GM23338 (cell line): ENCODE data around the gene CITED4.
A peak's percentile ranks its signal among the peaks of the same experiment; 100 is the strongest.

ENCODE experiments used
- CREB1 ChIP-seq: fragments of 250-450 bp; sonication (Bioruptor Pico); IDR thresholded peaks from 2 replicates; pipeline ENCODE4 v1.5.0; 2020; ENCODE audit warnings: low read depth, mild to moderate bottlenecking, moderate library complexity
- EZH2 ChIP-seq: fragments of 200-600 bp; sonication (generic); IDR thresholded peaks from one replicate; pipeline ENCODE4 v1.8.0; 2017; ENCODE audit warnings: antibody characterized with exemption, mild to moderate bottlenecking, low read depth; ENCODE audit not compliant: unreplicated experiment
- EZH2phosphoT487 ChIP-seq: fragments of 200-600 bp; sonication (generic); IDR thresholded peaks from one replicate; pipeline ENCODE4 v1.8.1; 2018; ENCODE audit warnings: antibody characterized with exemption; ENCODE audit not compliant: unreplicated experiment
- JUNB ChIP-seq: IDR thresholded peaks from one replicate; pipeline ENCODE4 v1.6.1; 2016; ENCODE audit warnings: antibody characterized with exemption; ENCODE audit not compliant: unreplicated experiment
- NANOG ChIP-seq: IDR thresholded peaks from 2 replicates; pipeline ENCODE4 v1.6.1; 2016; ENCODE audit warnings: antibody characterized with exemption, borderline replicate concordance
- POLR2AphosphoS5 ChIP-seq: IDR thresholded peaks from 2 replicates; pipeline ENCODE4 v1.6.1; 2016; ENCODE audit warnings: antibody characterized with exemption, low read depth
- REST ChIP-seq: IDR thresholded peaks from one replicate; pipeline ENCODE4 v1.6.1; 2018; ENCODE audit warnings: antibody characterized with exemption; ENCODE audit not compliant: unreplicated experiment
- STAT1 ChIP-seq: IDR thresholded peaks from one replicate; pipeline ENCODE4 v1.6.1; 2016; ENCODE audit warnings: antibody characterized with exemption; ENCODE audit not compliant: unreplicated experiment
- ZNF114 ChIP-seq: fragments of 250-450 bp; sonication (Bioruptor Pico); IDR thresholded peaks from 2 replicates; pipeline ENCODE4 v1.5.0; 2020; ENCODE audit warnings: mild to moderate bottlenecking, moderate library complexity
- TF ChIP-seq, protein P1 (sequence below), 2 experiments: fragments of 200-600 bp in 1 of 2; sonication (generic) in 1 of 2; conservative IDR thresholded peaks; 2 replicates each; pipeline versions ENCODE4 v1.5.1 to v1.6.1; 2016 to 2017; ENCODE audit warnings: antibody characterized with exemption in 2 of 2, low read depth in 2 of 2, mild to moderate bottlenecking in 2 of 2, moderate library complexity in 1 of 2
- TF ChIP-seq, protein P2 (sequence below): fragments of 250-450 bp; sonication (Bioruptor Pico); IDR thresholded peaks from 2 replicates; pipeline ENCODE4 v1.5.0; 2020; ENCODE audit warnings: mild to moderate bottlenecking, moderate library complexity
- TF ChIP-seq, protein P3 (sequence below): IDR thresholded peaks from 2 replicates; pipeline ENCODE4 v1.6.1; 2016; ENCODE audit warnings: antibody characterized with exemption

- TF ChIP-seq EZH2 (peak; percentile 1), POLR2AphosphoS5 (no peak), CREB1 (no peak), EZH2phosphoT487 (no peak), REST (no peak), JUNB (no peak), NANOG (no peak), STAT1 (no peak), ZNF114 (CRISPR knock-in tag) (no peak)
- TF ChIP-seq, protein P1, sequence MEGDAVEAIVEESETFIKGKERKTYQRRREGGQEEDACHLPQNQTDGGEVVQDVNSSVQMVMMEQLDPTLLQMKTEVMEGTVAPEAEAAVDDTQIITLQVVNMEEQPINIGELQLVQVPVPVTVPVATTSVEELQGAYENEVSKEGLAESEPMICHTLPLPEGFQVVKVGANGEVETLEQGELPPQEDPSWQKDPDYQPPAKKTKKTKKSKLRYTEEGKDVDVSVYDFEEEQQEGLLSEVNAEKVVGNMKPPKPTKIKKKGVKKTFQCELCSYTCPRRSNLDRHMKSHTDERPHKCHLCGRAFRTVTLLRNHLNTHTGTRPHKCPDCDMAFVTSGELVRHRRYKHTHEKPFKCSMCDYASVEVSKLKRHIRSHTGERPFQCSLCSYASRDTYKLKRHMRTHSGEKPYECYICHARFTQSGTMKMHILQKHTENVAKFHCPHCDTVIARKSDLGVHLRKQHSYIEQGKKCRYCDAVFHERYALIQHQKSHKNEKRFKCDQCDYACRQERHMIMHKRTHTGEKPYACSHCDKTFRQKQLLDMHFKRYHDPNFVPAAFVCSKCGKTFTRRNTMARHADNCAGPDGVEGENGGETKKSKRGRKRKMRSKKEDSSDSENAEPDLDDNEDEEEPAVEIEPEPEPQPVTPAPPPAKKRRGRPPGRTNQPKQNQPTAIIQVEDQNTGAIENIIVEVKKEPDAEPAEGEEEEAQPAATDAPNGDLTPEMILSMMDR (conservative IDR thresholded peaks at IDR 0.05; ENCODE audit: low read depth in 2 of 2): no peak
- TF ChIP-seq, protein P2, sequence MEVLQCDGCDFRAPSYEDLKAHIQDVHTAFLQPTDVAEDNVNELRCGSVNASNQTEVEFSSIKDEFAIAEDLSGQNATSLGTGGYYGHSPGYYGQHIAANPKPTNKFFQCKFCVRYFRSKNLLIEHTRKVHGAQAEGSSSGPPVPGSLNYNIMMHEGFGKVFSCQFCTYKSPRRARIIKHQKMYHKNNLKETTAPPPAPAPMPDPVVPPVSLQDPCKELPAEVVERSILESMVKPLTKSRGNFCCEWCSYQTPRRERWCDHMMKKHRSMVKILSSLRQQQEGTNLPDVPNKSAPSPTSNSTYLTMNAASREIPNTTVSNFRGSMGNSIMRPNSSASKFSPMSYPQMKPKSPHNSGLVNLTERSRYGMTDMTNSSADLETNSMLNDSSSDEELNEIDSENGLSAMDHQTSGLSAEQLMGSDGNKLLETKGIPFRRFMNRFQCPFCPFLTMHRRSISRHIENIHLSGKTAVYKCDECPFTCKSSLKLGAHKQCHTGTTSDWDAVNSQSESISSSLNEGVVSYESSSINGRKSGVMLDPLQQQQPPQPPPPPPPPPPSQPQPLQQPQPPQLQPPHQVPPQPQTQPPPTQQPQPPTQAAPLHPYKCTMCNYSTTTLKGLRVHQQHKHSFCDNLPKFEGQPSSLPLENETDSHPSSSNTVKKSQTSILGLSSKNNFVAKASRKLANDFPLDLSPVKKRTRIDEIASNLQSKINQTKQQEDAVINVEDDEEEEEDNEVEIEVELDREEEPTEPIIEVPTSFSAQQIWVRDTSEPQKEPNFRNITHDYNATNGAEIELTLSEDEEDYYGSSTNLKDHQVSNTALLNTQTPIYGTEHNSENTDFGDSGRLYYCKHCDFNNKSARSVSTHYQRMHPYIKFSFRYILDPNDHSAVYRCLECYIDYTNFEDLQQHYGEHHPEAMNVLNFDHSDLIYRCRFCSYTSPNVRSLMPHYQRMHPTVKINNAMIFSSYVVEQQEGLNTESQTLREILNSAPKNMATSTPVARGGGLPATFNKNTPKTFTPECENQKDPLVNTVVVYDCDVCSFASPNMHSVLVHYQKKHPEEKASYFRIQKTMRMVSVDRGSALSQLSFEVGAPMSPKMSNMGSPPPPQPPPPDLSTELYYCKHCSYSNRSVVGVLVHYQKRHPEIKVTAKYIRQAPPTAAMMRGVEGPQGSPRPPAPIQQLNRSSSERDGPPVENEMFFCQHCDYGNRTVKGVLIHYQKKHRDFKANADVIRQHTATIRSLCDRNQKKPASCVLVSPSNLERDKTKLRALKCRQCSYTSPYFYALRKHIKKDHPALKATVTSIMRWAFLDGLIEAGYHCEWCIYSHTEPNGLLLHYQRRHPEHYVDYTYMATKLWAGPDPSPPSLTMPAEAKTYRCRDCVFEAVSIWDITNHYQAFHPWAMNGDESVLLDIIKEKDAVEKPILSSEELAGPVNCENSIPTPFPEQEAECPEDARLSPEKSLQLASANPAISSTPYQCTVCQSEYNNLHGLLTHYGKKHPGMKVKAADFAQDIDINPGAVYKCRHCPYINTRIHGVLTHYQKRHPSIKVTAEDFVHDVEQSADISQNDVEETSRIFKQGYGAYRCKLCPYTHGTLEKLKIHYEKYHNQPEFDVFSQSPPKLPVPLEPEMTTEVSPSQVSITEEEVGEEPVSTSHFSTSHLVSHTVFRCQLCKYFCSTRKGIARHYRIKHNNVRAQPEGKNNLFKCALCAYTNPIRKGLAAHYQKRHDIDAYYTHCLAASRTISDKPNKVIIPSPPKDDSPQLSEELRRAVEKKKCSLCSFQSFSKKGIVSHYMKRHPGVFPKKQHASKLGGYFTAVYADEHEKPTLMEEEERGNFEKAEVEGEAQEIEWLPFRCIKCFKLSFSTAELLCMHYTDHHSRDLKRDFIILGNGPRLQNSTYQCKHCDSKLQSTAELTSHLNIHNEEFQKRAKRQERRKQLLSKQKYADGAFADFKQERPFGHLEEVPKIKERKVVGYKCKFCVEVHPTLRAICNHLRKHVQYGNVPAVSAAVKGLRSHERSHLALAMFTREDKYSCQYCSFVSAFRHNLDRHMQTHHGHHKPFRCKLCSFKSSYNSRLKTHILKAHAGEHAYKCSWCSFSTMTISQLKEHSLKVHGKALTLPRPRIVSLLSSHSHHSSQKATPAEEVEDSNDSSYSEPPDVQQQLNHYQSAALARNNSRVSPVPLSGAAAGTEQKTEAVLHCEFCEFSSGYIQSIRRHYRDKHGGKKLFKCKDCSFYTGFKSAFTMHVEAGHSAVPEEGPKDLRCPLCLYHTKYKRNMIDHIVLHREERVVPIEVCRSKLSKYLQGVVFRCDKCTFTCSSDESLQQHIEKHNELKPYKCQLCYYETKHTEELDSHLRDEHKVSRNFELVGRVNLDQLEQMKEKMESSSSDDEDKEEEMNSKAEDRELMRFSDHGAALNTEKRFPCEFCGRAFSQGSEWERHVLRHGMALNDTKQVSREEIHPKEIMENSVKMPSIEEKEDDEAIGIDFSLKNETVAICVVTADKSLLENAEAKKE (CRISPR knock-in tag): no peak
- TF ChIP-seq, protein P3, sequence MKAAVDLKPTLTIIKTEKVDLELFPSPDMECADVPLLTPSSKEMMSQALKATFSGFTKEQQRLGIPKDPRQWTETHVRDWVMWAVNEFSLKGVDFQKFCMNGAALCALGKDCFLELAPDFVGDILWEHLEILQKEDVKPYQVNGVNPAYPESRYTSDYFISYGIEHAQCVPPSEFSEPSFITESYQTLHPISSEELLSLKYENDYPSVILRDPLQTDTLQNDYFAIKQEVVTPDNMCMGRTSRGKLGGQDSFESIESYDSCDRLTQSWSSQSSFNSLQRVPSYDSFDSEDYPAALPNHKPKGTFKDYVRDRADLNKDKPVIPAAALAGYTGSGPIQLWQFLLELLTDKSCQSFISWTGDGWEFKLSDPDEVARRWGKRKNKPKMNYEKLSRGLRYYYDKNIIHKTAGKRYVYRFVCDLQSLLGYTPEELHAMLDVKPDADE: no peak
Measured at GRCh38 chr1:40884055-40884795, 22.1 kb upstream of the CITED4 start.
